ENCODE measurements around the gene COL4A2.
A peak's percentile ranks its signal among the peaks of the same experiment; 100 is the strongest.
"Not testable (repeated sequence)": the region's sequence is repeated elsewhere in the genome, so short reads cannot be mapped to it uniquely, and the experiment has no call there.

Gene COL4A2

DNA sequence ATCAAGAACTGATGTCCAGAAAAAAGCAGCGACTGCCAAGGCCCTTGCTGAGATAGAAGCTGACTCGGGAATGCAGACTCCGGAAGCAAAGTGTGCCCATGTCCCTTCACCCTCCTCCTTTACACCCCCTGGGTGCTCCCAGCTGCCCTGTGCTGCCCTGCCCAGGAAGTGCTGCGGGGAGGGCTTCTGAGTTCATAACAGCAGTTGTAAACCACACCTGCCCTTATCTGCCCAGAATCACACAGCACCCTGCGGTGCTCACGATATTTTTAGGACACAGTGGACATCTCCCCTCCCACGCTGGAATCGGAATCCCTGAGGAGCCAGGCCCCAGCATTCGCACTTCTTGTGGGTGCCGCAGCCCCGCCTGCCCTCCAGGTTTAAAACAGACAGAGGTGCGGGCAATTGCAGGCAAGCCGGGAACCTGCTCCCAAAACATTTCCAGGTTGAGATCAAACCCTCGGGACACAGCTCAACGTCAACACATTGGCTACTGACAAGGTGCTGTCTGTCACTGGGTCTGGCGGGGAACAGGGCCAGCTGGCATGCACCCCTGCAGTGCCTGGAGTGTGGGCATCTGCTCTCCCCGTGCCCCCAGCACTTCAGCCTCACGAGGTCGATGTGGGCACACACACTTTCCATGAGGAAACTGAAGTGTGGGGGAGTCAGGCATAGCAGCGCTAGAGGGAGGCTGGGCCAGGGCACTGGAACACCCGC, 217.6 kb downstream of the COL4A2 start:
- Histone ChIP-seq H3K27me3 (ENCODE audit: insufficient read depth, low read length) (no peaks in the 10 kb centered on the region), H3K27ac (ENCODE audit: low read depth, low read length) (no peak overlapping the region), H3K79me2 (ENCODE audit: control insufficient read depth, insufficient read depth, low read length, unreplicated experiment) (peaks cover 8% of the 10 kb centered on the region), H2AFZ (ENCODE audit: low read length, unreplicated experiment) (no peak overlapping the region), H3K4me1 (ENCODE audit: control insufficient read depth, insufficient read depth, low read length, unreplicated experiment) (peaks cover 27% of the 10 kb centered on the region), H3K4me3 (ENCODE audit: low read depth, low read length) (no peak overlapping the region), H3K36me3 (ENCODE audit: insufficient read depth, low read length) (no peaks in the 10 kb centered on the region)

DNA sequence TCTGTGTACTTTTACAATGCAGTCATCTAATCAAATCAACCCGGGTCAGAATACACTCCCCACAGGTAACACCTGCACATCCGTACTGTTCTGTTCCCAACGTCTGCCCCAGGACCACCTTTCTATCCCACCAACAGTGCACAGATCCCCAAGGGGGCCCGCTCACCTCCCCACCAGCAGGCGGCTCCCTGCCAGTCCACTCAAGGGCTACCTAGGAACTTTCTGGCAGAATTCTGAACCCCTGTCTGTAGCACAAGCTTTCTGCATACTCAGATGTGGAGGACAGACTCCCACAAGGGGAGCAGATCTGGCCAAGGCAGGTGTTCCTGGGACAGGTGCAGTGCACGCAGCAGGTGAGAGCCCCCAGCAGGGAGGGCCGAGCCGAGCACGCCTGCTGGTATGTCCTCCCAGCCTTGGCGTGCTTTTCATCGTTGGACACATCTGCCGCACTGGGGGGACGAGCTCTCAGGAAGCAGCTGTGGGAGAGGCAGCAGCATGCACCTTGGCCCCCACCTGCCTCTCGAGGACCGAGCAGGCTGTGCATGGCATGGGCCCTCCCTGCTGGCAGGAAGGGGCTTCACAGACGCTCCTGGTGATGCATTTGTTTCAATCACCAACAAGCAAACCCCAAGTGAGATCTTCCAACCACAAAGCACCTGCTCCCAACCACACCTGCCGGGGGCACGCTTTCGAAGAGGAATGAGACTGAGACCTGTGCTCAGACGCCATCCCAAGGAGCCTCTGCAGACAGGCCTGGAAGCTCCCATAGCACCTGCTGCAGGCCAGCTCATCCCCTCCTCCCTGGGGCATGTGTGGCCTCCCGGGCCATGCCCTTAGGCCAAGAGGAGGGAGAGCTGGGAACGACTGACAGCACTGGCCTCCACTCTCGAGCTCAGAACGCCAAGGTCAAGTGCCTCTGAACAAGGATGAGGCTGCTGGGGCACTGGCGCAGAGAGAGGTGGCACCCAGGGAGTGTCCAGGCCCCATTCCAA, 218.5 kb downstream of the COL4A2 start:
- H3K79me2 ChIP-seq (ENCODE audit: control insufficient read depth, insufficient read depth, low read length, unreplicated experiment), result peaks cover 8% of the 10 kb centered on the region
- no peaks in the 10 kb centered on the region for H3K36me3 ChIP-seq (ENCODE audit: insufficient read depth, low read length)
- H3K4me1 ChIP-seq (ENCODE audit: control insufficient read depth, insufficient read depth, low read length, unreplicated experiment), result peaks cover 18% of the 10 kb centered on the region
- H3K27me3 ChIP-seq (ENCODE audit: insufficient read depth, low read length), result no peaks in the 10 kb centered on the region
- H2AFZ ChIP-seq (ENCODE audit: low read length, unreplicated experiment), result no peak overlapping the region
- no peak overlapping the region for H3K27ac ChIP-seq (ENCODE audit: low read depth, low read length)
- no peak overlapping the region for H3K4me3 ChIP-seq (ENCODE audit: low read depth, low read length)

DNA sequence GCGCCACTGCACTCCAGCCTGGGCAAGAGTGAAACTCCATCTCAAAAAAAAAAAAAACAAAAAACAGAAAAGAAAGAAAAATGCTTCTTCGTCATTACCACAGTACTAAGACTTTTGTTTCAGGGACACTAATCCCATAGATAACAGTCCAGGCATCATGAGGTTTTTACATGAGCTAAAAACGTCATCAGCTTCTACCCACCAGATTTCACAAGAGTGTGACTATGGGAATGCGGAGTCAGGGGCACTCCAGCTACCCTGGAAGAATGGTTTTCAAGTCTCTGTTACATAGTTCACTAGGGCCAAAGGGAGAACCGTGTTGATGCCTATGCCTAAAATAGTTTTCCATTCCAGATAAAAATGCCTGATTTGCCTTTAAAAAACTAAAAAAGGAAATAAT, 221.3 kb downstream of the COL4A2 start:
- H3K4me1 ChIP-seq (ENCODE audit: control insufficient read depth, insufficient read depth, low read length, unreplicated experiment), result peaks cover 4% of the 10 kb centered on the region

DNA sequence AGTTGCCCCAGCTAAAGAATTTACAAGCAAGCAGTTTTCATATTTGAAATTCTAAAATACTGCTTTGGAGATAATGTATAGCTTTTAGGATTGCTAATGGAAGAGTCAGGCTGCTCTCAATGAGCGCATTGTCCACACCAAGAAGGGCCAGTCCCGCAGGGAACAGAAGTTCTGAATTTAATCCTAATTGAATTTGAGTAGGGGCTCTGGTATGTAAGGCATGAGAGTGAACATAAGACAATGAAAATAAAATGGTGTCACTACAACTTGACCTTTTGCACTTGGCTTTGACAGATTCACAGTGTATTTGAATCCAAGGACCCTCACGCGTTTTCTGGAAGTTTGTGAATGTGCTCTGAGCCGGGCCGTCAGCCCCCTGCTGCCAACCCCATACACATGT, 221.8 kb downstream of the COL4A2 start:
- H3K36me3 ChIP-seq (ENCODE audit: insufficient read depth, low read length), result no peaks in the 10 kb centered on the region
- no peak overlapping the region for H3K4me3 ChIP-seq (ENCODE audit: low read depth, low read length)
- H3K4me1 ChIP-seq (ENCODE audit: control insufficient read depth, insufficient read depth, low read length, unreplicated experiment), result peaks cover 4% of the 10 kb centered on the region
- no peaks in the 10 kb centered on the region for H3K27me3 ChIP-seq (ENCODE audit: insufficient read depth, low read length)
- peak overlapping the region; percentile 54; the same call in 1 of the 2 replicates for H3K27ac ChIP-seq (ENCODE audit: low read depth, low read length)
- H2AFZ ChIP-seq (ENCODE audit: low read length, unreplicated experiment), result no peak overlapping the region
- peaks cover 8% of the 10 kb centered on the region for H3K79me2 ChIP-seq (ENCODE audit: control insufficient read depth, insufficient read depth, low read length, unreplicated experiment)

More for the DNA sequence above, 221.3 kb downstream of the COL4A2 start:
- Histone ChIP-seq H3K79me2 (ENCODE audit: control insufficient read depth, insufficient read depth, low read length, unreplicated experiment) (peaks cover 8% of the 10 kb centered on the region), H3K36me3 (ENCODE audit: insufficient read depth, low read length) (no peaks in the 10 kb centered on the region), H3K27ac (ENCODE audit: low read depth, low read length) (peak overlapping the region; percentile 54; the same call in 1 of the 2 replicates), H3K27me3 (ENCODE audit: insufficient read depth, low read length) (no peaks in the 10 kb centered on the region), H2AFZ (ENCODE audit: low read length, unreplicated experiment) (no peak overlapping the region), H3K4me3 (ENCODE audit: low read depth, low read length) (no peak overlapping the region)

DNA sequence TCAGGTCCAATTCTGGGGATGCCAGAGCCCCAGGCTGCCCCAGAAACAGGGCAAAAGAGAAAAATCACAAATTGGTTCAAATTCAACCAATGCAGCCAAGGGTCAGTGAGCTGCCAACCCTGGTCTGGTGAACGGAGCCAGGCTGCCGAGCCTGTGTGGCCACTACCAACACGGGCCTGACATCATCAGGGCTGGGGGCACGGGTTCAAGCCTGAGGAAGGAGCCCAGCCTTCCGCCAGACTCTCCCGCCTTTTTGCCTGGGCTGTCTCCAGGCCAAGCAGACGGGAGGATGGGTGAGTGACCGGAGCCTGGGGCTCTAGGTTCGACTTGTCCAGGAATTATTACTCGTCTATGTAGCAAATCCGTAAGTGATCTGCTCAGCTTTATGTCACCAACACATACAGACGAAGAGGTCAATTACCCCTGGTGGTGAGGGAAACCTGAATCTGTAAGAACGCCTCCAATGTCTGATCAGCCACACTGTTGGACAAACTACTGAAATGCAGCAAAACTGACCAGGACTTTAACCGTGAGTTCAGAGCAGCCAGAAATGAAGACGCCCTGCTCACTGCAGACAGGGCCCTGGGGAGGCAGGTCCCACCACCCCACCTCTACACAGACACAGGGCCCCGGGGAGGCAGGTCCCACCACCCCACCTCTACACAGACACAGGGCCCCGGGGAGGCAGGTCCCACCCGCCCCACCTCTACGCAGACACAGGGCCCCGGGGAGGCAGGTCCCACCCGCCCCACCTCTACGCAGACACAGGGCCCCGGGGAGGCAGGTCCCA, 222.6 kb downstream of the COL4A2 start:
- no peaks in the 10 kb centered on the region for H3K27me3 ChIP-seq (ENCODE audit: insufficient read depth, low read length)
- H3K36me3 ChIP-seq (ENCODE audit: insufficient read depth, low read length), result no peaks in the 10 kb centered on the region
- H3K4me1 ChIP-seq (ENCODE audit: control insufficient read depth, insufficient read depth, low read length, unreplicated experiment), result peaks cover 4% of the 10 kb centered on the region
- no peak overlapping the region for H2AFZ ChIP-seq (ENCODE audit: low read length, unreplicated experiment)
- H3K27ac ChIP-seq (ENCODE audit: low read depth, low read length), result peak overlapping the region; percentile 54; the same call in 1 of the 2 replicates
- peaks cover 8% of the 10 kb centered on the region for H3K79me2 ChIP-seq (ENCODE audit: control insufficient read depth, insufficient read depth, low read length, unreplicated experiment)
- H3K4me3 ChIP-seq (ENCODE audit: low read depth, low read length), result no peak overlapping the region

DNA sequence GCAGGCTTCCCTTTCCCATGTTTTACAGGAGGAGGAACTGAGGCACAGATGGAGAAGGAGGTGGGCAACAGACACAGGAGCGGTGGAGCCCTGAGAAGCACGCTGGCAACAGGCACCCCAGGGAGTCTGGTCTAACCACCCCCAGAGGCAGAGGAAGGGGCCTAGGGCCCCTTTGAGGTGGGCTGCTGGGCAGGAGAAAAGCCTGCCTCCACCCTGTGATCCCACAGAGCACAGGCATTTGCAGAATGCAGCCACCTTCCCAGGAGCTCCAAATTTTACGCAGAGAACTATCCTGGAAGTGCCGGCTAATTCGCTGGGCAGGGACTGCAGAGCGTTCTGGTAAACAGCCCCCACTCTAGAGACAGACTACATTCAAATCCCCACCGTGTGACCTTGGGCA, 224.0 kb downstream of the COL4A2 start:
- H3K27ac ChIP-seq (ENCODE audit: low read depth, low read length), result no peak overlapping the region
- H2AFZ ChIP-seq (ENCODE audit: low read length, unreplicated experiment), result no peak overlapping the region
- peaks cover 12% of the 10 kb centered on the region for H3K79me2 ChIP-seq (ENCODE audit: control insufficient read depth, insufficient read depth, low read length, unreplicated experiment)
- H3K27me3 ChIP-seq (ENCODE audit: insufficient read depth, low read length), result no peaks in the 10 kb centered on the region
- H3K4me1 ChIP-seq (ENCODE audit: control insufficient read depth, insufficient read depth, low read length, unreplicated experiment), result peaks cover 4% of the 10 kb centered on the region
- H3K36me3 ChIP-seq (ENCODE audit: insufficient read depth, low read length), result no peaks in the 10 kb centered on the region
- no peak overlapping the region for H3K4me3 ChIP-seq (ENCODE audit: low read depth, low read length)

DNA sequence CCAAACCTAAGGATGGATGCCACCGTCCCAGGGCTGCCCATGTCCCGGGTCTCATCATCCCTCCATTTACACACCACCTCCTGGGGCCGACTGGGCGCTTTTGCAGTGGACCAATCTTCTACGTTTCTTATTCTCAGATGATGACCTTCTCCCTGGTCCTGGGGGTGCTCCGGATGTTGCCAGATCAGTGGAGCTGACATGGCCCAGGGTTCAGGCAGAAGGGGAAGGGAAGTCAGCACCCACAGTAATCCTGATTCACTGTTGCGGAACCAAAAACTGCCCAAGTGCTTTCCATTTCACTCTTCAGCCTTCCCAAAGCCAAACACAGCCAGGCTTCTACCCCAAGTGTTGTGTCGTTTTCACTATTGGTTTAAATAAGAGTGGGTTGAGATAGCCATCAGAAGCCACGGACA, 224.6 kb downstream of the COL4A2 start:
- H3K4me3 ChIP-seq (ENCODE audit: low read depth, low read length), result no peak overlapping the region

DNA sequence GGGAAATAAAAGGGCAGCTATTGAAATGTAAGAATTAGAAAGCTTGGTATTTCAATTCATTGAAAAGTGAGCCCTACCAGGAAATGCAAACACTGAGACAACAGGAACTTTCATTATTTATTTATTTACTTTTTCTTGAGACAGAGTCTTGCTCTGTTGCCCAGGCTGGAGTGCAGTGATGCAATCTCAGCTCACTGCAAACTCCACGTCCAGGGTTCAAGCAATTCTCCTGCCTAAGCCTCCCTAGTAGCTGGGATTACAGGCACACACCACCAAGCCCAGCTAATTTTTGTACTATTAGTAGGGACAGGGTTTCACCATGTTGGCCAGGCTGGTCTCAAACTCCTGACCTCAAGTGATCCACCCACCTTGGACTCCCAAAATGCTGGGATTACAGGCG, 225.2 kb downstream of the COL4A2 start:
- H3K36me3 ChIP-seq (ENCODE audit: insufficient read depth, low read length); H3K79me2 ChIP-seq (ENCODE audit: control insufficient read depth, insufficient read depth, low read length, unreplicated experiment); H3K27me3 ChIP-seq (ENCODE audit: insufficient read depth, low read length); H3K4me1 ChIP-seq (ENCODE audit: control insufficient read depth, insufficient read depth, low read length, unreplicated experiment); H3K4me3 ChIP-seq (ENCODE audit: low read depth, low read length); H3K27ac ChIP-seq (ENCODE audit: low read depth, low read length); H2AFZ ChIP-seq (ENCODE audit: low read length, unreplicated experiment): not testable (repeated sequence)

More for the DNA sequence above, 224.6 kb downstream of the COL4A2 start:
- no peaks in the 10 kb centered on the region for H3K27me3 ChIP-seq (ENCODE audit: insufficient read depth, low read length)
- peaks cover 12% of the 10 kb centered on the region for H3K79me2 ChIP-seq (ENCODE audit: control insufficient read depth, insufficient read depth, low read length, unreplicated experiment)
- H3K36me3 ChIP-seq (ENCODE audit: insufficient read depth, low read length), result no peaks in the 10 kb centered on the region
- peaks cover 4% of the 10 kb centered on the region for H3K4me1 ChIP-seq (ENCODE audit: control insufficient read depth, insufficient read depth, low read length, unreplicated experiment)
- H2AFZ ChIP-seq (ENCODE audit: low read length, unreplicated experiment), result no peak overlapping the region
- no peak overlapping the region for H3K27ac ChIP-seq (ENCODE audit: low read depth, low read length)

- Histone ChIP-seq H3K79me2 (ENCODE audit: control insufficient read depth, insufficient read depth, low read length, unreplicated experiment) (peaks cover 4% of the 10 kb centered on the region), H3K36me3 (ENCODE audit: insufficient read depth, low read length) (no peaks in the 10 kb centered on the region), H3K27me3 (ENCODE audit: insufficient read depth, low read length) (no peaks in the 10 kb centered on the region), H3K4me1 (ENCODE audit: control insufficient read depth, insufficient read depth, low read length, unreplicated experiment) (peaks cover 5% of the 10 kb centered on the region), H3K27ac (ENCODE audit: low read depth, low read length) (no peak overlapping the region), H2AFZ (ENCODE audit: low read length, unreplicated experiment) (no peak overlapping the region), H3K4me3 (ENCODE audit: low read depth, low read length) (no peak overlapping the region)
Observed at GRCh38 chr13:110533771-110534670, 226.9 kb downstream of the COL4A2 start.

All from ACC112 (cell line).